Skin of body (tissue), 2 donors: ENCODE data around the gene MRC2. TPM values are rescaled to one million over a fixed set of nuclear protein-coding genes. Genes with fewer than 3 reads are reported as not detected.

ENCODE experiments used
- DNase-seq: peaks from one replicate; lab custom pipeline; 2025; lab: John Stamatoyannopoulos, UW
- total RNA-seq: library from RNA; depleted of rRNA; stranded (reverse); fragments of >200 nt; gene quantifications from one replicate; pipeline ENCODE4 v1.2.3, GENCODE V29; 2014

Gene MRC2
- total RNA-seq, 1 donor from 2014 or later = 147 TPM

DNA sequence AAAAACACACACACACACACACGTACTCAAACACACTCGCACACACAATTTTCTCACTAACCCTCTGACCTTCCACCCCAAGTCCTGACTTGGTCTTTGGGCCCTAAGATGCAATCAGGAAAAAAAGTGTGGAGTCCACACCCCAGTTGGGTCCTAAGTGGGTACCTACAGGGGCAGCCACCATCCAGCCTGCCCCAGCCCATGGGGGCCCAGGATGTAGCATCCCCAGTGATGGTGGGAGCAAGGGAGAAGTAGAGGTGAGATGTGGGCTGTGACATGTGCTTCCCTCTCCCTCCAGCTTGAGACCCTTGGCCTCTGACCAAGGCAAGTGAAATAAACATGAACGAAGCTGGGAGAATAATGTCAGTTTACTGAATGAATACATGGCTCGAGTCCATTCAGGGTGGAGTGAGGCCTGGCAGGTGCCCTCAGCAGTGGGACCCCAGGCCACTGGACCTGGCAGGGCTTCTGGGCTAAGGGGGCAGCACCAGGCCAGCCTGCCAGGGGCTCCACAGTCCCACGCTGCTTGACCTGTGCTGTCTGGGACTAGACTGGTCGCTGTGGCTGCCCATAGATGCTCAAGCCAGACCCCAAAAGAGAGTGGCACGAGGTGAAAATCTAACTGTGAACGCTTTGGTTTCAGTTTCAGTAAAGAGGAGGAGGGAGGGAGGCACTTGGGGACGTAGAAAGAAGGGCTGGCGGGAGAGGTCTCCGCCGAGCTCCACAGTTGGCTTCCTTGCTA, 73.7 kb downstream of the MRC2 start:
- DNase-seq = no peak

DNA sequence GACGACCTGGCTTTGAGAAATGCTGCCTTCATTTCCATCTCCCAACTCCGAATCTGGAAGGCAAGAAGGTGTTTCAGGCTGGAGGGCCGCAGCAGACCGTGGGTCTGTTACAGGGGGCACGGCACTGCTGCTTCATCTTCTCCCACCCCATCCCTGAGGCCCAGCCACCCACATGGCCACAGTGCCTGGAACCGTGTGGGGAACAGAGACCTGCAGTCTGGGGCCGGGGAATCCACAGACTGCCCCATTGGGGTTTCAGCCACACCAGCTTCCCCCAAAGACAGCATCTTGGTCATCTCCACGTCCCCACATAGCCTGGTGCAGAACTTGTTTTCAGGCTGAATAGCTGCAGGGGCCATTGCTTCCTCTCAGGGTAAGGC, 74.2 kb downstream of the MRC2 start:
- DNase-seq = no peak

DNA sequence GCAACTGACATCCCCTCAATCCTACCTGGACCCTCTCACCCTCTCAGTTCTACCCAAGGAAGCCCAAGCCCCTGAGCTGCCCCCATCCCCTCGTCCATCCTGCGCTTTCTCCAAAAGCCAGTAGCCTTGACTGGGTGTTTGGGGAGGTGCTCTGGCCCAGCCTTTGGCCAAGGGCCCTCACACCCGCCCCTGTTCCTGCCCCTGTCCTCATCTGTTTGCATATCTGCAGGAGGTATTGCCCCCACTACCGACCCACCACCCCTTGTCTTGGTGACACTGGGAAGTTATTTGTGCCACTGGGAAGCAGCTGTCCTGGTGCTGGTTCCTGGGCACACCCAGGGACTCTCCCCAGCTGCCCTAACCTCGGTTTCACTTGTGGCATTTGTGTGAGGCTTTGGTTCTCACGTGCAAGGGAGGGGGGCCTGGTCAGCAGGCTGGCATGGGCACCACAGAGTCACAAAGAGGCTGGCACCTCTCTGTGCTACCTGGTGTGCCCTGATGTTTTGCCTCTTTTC, 75.3 kb downstream of the MRC2 start:
- DNase-seq = no peak

DNA sequence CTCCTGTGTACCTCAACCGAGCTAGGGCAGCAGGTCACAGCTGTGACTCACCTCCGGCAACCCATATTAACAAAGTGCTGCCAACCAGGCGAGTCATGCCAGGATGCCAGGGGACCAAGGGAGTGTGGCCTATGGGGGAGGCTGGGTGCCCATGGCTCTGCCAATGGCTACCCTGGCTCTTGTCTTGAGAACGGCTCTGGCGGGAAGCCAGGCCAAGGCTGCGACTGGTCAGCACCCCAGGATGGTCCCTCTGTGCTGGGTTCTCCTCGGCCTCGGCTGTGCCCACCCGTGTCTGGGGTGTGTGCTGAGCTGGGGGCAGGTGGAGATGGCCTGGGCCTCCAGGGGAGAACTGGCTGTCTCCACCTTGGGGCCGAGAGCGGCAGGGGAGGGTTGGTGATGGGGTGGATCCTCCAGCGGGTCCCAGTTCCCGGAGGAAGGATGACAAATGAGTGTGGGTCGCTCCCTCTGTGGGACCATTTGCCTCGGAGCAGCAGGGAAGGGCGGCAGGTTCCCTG, 75.8 kb downstream of the MRC2 start:
- DNase-seq = no peak

DNA sequence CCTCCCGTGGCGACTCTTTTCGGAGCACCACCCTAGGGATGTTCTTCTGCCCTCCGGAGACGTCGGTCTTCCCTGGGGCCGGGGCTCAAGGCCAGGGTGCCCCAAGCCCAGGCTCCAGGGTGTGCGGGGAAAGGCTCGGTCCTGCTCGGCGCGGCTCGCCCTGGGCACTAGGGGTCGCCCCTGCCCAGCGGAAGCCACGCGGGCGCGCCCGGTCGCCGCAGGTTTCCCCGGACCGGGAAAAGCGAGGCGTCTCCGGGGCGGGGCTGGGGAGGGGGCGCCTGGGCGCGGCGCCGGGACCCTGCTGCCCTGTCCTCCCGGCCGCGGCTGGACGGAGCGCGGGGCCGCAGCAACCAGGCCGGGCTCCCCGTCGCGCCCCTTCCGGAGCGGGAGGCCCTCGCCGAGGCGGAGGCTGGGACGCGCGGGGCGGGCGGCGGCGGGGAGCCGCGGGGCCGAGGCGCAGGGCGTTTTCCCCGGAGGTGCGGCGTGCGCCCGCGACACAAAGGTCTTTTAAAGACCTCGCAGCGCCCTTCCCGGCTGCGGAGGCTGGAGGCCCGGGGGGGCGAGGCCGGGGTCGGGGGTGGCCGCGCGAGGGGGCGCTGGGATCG, 76.4 kb downstream of the MRC2 start:
- DNase-seq = peak; percentile 29

DNA sequence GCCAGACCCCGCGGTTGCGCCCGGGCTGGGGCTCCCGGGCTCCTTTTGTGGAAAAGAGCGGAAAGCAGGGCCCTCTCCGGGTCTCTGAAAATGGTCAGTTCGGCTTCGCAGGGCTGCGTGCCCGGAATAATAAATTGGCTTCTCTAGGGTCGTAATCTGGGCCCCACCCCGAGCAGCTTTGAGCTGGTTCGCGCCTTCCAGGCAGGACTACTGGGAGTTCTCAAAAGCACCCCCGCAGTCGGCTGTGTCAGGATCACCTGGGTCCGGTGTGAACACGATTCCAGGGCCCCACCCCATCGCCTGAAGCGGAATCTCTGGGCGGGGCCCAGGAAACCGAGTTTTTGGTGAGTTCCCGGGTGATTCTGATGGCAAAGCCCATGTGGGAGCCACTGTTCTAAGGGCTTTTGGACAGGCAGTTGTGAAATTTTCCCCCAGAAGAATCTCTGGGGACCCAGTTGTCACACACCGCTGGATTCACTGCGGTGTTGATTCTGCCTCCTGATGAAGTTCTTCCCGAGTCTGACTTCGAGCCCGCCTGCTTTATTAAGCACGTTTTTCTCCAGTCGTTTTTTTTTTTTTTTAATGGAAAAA, 77.0 kb downstream of the MRC2 start:
- DNase-seq = no peak

GRCh38 chr17:62705156-62705777, 77.8 kb downstream of the MRC2 start:
- DNase-seq = no peak

GRCh38 chr17:62705778-62706597, 78.5 kb downstream of the MRC2 start:
- peak; percentile 23 for DNase-seq

DNA sequence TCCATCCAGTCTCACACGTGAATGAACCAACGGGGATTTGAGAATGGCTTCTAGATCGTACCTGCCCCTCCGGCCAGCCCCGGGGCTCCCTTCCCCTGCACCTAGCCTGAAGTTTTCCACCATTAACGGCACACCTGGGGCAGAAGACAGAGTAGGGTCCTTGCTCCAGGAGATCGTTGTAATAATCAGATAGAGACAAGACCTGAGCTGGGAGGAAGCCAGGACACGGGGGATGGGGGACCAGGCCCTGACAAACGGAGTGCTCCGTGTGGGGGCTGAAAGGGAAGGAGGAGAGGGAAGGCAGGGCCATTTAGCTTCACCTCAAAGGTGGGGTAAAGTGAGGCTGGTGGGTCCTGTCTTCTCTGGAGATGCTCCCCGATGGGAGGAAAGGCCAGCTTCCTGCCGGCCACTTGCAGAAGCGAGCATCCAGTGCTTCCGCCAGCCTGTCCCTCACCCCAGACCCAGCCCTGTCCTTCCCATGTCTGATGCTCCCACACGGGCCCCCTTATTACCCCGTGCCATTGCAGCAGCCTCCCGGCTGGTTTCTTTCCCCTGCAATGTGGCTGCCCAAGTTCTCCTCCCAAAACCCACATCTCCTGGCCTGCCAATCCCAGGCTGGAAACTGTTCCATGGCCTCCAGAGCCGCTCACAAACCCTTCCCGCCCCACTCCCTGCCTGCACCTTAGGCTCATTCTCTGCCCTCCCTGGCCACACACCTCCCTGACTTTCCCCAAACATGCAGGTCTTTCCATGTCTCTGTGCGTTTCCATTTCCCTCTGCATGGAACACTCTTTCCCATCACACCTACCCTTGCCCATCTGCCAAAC, 79.3 kb downstream of the MRC2 start:
- no peak for DNase-seq

- no peak for DNase-seq
Measured at GRCh38 chr17:62707425-62707739, 79.9 kb downstream of the MRC2 start.

- DNase-seq = no peak
Measured at GRCh38 chr17:62708587-62708986, 81.1 kb downstream of the MRC2 start.

GRCh38 chr17:62712171-62712581, 84.7 kb downstream of the MRC2 start:
- no peak for DNase-seq

DNA sequence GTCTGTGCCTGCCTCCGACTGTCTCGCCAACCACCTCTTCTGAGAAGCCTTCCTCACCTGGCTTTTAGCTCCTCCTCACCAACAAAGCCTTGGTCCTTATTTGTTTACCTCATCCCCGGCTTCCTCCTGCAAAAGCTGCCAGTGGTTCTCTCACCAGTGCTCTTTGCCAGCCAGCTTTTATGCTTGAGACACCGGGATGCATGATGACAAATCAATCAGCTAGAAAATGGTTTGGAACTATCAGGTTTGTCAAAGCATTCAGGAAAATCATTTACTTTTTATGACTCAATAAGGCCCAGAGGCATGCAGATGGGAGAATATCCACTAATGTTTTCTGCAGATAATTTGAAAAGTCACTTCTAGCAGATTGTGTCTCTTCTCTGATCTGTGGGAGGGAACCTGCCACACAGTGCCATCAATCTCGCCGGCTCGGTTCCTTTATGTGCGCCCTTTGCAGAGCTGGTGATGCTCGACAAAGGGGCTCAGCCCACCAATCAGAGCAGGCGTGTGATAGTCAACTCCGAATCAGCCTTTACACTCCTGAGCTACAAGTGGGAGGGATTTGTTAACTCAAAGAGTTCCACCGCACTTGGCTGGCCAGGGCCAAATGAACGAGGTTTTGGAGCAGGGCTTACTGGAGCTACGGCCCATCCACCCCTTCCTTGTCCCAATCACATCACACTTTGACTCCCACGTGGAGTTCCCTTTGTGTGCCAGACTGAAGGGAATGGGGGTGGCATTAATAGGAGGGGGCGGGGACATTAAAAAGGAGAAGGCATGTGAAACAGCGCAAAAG, 85.8 kb downstream of the MRC2 start:
- no peak for DNase-seq

- no peak for DNase-seq
Measured at GRCh38 chr17:62714016-62714777, 86.7 kb downstream of the MRC2 start.

- DNase-seq = no peak
Measured at GRCh38 chr17:62715882-62716390, 88.5 kb downstream of the MRC2 start.

DNA sequence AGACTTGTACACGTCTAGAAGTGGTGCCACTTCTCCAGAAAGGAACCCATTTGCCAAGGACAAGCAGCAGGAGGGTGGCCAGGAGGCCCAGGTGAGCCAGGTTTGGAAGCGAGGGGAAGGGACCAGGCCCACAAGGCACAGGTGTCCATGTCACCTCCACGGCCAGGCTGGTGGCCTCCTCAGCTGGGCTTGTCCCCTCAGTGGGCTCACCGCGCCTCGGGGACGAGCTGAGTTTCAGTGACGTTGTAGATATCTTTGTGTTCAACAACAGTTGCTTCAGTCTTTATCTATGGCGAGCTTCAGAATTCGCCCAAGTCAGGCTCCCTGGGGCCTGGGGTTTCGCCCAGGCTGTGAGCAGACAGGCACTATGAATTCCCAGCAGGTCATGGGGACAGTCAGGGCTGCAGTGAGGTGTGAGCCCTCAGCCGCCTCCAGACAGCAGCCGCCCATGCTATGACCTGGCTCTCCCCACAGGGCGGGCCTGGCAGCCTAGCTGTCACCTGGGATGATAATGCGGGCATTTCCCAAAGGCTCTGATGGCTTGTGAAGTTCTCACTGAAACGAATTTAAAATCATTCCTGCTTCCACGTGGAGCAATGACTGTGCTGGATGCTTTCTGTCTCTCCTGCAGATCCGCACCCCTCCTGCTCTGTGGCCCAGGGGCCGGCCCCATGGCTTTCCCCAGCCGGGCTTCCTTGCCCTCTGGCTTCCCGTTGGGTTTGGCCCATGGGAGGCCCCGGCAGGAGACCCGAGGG, 89.5 kb downstream of the MRC2 start:
- DNase-seq = no peak

GRCh38 chr17:62717589-62717855, 90.1 kb downstream of the MRC2 start:
- no peak for DNase-seq

GRCh38 chr17:62717889-62718288, 90.4 kb downstream of the MRC2 start:
- DNase-seq = no peak
